Measurements from ENCODE around the gene CAMTA1.
A peak's percentile ranks its signal among the peaks of the same experiment; 100 is the strongest.
"Not testable (repeated sequence)": the region's sequence is repeated elsewhere in the genome, so short reads cannot be mapped to it uniquely, and the experiment has no call there.

Gene CAMTA1

DNA sequence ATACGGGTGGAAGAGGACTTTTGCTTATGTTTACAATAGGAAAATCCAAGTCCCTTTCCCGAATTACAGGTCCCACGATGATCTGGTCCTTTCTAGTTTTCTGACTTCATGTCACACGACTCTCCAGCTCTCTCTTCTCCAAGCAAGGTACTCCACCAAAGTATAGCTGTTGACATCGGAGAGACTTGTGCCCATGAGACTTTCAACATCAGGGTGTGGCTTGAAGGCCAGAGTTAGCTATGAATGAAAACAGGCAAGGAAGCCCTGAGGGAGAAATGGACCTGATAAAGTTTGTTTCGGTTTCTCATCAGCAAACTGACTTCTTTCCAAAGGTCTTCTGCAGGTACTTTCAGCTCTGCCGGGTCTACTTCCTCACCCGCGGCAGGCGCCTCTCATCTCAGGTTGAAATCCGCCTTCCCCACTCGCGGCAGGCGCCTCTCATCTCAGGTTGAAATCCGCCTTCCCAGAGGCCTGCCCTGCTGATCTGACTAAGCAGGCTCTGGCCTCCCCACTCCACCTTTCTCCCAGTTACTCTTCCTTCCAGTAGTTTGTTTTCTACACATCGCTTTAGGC, 996.8 kb downstream of the CAMTA1 start:
- DNase-seq (ENCODE audit: low read depth), result no peak

DNA sequence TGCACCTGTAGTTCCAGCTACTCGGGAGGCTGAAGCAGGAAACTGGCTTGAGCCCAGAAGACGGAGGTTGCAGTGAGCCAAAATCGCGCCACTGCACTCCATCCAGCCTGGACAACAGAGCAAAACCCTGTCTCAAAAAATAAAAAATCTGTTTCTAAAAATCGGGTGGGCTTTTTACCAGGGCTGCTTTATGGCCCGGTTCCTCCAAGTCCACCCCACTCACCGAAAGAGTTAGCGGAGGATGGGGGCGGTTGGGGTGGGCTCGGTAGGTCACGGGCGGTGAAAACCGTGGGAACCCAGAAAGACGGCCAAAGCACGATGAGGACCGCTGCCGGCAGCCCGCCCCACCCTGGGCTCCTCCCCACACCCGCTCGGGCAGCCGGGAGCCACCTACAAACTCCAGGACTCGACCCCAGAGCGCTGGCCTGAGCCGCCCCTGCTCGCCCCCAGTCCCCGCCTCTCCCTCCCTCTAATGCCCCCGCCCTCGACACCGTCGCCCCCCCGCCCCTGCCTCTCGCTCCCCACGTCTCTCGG, 998.0 kb downstream of the CAMTA1 start:
- peak; percentile 79 for DNase-seq (ENCODE audit: low read depth)

DNA sequence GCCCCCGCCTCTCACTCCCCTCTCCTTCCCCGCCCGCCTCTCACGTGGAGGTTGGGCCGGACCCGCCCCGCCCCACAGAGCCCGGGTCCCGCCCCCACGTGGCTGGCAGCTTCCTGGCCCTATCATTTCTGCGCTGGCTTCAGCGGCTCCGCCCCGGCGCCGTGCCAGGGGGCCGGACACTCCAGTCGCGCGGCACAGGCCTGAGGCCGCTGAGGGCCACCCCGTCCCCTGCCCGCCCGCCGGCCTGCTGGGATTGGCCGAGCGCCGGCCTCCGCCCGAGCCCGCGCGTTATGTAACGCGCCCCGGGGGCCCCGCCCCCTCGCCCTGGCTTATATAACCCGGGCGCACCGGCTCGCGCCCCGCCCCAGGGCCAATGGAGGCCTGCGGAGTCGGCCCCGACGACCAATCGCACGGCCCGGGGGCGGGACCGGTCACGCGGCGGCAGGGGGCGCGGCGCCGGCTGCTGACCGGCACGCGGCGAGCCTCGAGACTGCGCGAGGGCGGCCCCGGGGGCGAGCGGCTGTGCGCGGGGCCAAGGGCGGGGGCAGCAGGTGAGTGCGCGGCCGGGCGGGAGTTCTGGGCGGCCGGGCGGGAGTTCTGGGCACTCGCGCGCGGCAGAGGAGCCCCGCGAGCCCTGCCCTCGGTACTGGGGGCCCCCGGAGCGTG, 998.7 kb downstream of the CAMTA1 start, which contains the start of gene PER3:
PER3 (plus strand) TSS at position 466 of the 666 bp plus-strand sequence. CDS start 587 bp downstream, outside the sequence.
- peak; percentile 92 for DNase-seq (ENCODE audit: low read depth)

DNA sequence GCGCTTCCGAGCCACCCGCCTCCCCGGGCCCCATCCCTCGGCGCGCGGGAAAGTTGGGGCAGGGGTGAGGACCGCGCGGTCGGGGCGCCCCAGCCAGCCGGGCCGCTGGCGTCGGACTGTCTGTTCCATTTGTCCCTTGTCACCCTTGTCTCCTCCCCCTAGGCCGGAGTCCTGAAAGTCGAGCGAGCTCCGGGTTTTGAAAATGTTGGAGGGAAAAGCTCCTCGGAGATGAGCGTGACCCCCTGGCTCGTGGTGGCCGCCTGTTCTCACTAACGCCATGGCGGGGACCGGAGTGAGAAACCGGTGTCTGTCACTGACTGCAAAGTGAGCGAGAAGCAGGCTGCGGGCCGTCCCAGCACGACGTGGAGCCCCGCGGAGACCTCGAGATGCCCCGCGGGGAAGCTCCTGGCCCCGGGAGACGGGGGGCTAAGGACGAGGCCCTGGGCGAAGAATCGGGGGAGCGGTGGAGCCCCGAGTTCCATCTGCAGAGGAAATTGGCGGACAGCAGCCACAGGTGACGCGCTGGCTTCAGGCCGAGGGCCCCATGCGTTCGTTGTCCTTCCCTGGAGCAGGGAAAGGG, 999.3 kb downstream of the CAMTA1 start:
- peak; percentile 5 for DNase-seq (ENCODE audit: low read depth)

DNA sequence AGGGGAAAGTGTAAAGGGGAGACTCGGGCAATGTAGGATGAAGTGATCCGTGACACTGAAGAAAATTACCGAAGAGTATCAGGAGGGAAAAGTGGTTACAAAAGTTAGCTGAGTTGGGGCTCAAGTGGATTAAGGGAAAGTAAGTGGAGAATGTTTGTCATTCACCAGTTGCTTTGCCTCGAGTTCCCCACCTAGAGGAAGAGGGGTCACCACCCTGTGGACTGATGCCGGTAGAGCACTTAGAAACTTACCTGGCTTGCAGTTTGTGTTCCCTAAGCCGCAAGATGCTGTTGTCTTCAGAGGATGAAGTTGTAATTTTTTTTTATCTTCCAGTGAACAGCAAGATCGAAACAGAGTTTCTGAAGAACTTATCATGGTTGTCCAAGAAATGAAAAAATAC, 999.9 kb downstream of the CAMTA1 start:
- DNase-seq (ENCODE audit: low read depth), result no peak

DNA sequence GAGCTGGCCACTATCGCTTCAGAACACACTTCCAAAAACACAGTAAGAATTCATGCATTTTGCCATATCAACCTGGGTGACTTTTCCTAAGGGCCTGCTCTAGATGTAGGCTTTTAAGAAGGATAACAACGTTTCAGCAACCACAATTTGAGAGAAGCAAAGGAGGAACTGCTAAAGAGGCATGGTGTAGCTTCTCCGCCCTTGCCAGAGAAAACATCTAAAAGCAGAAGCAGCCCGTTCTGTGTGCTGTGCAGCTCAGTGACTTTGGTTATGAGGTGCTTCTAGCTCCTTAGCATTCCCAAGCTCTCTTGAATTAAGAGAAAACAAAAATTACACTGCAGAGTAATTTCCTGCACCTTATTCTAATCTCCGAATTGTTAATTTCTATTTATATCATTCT, 1001.5 kb downstream of the CAMTA1 start:
- DNase-seq (ENCODE audit: low read depth), result no peak

DNA sequence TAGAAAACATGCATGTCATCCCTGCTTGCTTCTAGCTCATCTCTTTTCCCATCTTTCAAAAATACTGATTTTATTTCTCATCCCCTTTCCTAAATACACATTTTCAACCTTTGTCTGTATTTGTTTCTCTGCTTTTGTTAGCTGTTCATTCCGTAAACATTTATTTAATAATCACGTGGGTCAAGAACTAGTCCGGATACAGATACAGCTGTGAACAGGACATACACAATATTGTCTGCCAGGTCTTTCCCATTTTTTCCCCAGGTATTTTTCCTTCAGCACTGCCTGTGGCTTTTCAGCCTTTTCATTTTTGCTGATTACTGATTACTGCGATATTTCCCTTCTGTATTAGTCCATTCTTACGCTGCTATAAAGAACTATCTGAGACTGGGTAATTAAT, 1004.6 kb downstream of the CAMTA1 start:
- DNase-seq (ENCODE audit: low read depth), result no peak

DNA sequence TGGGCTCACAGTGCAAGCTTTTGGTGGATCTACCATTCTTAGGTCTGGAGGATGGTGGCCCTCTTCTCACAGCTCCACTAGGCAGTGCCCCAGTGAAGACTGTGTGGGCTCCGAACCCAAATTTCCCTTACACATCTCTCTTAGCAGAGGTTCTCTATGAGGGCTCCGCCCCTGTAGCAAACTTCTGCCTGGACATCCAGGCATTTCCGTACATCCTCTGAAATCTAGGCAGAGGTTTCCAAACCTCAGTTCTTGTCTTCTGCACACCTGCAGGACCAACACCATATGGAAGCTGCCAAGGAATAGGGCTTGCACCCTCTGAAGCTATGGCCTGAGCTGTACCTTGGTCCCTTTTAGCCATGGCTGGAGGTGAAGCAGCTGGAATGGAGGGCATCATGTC, 1005.8 kb downstream of the CAMTA1 start:
- not testable (repeated sequence) for DNase-seq (ENCODE audit: low read depth)

DNA sequence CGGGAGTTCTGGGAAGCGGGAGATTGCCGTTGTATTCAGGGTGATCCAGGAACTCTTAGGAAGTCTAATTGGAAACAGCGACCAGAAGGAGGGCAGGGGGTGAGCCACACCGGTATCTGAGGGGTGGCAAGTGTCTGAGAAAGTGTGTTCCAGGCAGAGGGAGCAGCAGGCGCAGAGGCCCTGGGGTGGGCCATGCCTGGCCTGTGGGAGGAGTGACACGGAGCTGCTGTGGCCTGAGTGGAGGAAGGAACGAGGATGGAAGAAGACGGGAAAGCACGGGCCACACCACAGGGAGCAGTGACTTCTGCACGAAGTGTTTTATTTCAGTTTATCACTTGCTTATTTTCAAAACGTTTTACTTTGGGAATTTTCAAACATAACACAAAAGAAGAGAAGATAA, 1010.2 kb downstream of the CAMTA1 start:
- no peak for DNase-seq (ENCODE audit: low read depth)

DNA sequence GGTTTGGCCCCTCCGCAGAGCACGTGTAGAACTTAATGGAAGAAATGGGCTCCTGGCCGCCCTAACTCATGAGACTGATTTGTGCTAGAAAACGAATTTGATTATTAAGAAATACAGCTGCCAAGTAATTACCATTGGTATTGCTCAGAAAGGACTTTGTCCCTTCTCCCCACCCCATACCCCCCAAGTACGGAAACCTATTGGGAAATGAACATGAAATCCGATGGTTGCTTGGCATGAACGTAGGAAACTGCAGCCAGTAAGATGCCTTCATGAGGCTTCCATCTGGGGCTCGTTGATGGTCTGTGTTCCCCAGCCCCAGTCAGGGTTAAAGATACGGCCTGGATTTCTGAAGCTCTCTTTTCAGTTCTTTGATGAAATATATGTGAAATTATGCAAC, 1020.2 kb downstream of the CAMTA1 start:
- no peak for DNase-seq (ENCODE audit: low read depth)

DNA sequence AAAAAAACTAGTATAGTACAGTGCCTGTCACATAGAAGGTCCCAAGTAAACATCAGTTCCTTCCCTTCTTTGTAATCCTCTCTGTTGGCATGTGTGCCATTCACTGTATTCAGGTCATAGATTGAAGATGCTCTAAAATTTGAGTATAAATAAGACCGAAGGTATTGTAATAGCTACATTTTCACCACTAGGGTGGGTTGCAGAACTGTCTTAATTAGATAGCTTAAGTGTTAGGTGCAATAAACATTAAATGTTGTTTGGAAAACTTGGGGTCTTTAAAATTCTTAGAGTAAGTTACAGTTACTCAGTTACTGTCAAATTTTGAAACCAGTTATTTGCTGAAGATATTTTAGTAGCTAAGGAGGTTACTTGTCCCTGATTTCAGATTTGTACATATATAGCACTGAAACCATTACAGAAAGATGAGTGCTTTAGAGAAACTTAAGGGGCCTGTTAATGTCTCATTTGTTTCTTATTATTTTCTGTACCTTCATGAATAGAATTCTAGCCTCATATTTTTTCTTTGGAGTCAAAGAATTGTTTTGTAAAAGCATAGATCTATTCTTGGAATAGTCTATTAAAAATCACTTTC, 1023.1 kb downstream of the CAMTA1 start:
- peak; percentile 54 for DNase-seq (ENCODE audit: low read depth)

DNA sequence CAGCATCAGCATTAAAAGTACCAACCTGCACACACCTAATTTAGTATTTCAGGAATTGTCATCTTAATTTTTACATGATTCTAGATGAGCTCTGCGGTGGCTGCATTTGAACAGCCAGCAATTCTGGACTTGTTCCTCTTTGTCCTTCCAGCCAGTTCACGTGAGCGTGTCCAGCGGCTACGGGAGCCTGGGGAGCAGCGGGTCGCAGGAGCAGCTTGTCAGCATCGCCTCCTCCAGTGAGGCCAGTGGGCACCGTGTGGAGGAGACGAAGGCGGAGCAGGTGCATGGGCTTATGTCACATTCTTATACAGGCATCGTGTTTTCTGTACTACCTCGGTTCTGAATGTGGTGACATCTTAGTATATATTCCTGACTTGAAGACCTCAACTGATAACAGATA, 1024.5 kb downstream of the CAMTA1 start:
- DNase-seq (ENCODE audit: low read depth), result no peak

DNA sequence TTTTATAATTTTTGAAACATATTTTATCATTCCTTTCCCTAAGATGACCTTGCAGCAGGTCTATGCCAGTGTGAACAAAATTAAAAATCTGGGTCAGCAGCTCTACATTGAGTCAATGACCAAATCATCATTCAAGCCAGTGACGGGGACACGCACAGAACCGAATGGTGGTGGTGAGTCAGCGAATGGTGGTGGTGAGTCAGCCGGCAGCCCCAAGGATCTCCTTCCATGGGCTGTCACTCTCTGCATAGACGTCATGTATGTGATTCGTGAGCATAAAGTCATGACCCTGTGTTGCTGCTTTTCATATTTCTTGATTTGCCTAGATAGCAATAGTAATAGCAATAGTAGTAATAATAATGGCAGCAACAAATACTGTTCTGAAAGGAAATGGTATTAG, 1025.1 kb downstream of the CAMTA1 start:
- peak; percentile 94 for DNase-seq (ENCODE audit: low read depth)

DNA sequence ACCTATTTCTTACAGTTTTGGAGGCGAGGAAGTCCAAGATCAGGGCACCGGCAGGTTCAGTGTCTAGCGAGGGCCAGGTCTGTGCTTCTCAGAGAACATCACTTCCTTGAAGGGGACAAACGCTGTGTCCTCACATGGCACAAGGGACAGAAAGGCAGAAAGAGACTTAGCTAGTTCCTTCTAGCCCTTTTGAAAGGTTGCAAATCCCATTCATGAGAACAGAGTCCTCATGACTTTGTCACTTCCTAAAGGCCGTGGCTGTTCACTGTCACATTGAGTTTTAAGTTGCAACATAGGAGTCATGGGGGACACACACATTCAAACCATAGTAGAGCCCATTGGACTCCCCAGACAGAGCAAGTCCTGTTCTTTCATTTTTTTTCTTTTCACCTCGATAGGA, 1026.2 kb downstream of the CAMTA1 start:
- DNase-seq (ENCODE audit: low read depth), result no peak

DNA sequence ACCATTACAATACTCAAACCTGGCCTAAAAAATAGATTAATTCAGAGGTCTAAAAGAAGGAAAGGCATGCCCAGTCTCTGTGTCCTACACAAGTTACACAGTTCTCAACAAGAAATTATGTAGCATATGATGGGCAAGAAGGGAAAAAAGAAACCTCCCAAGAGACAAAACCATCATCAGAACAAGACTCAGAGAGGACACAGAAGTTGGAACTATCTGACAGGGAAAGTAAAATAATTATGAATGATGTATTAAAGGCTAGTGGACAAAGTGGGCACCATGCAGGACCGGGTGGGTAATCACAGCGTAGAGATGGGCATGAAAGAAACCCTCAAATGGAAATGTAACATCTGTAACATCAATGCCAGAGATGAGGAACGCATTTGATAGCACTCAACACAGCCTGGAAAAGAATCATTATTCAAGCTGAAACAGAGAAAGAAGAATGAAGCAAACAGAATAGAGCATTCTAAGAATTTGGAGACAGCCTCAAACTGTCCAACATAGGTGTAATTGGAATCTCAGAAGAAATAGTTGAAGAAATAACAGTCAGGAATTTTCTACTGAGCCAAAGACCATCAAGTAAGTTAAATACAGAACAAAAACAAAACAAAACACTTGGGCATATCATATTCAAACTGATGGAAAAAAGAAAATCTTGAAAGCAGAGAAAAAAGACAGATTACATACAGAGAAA, 1028.6 kb downstream of the CAMTA1 start:
- no peak for DNase-seq (ENCODE audit: low read depth)

All from ELR (cell line).